GM18508 (cell line): ENCODE data around the gene ZNF3.
"Not testable (repeated sequence)": the region's sequence is repeated elsewhere in the genome, so short reads cannot be mapped to it uniquely, and the experiment has no call there.

Source experiments
- ATAC-seq: cut with Tn5 transposase; IDR thresholded peaks from one replicate; pipeline ENCODE4 v1.9.1; 2021; ENCODE audit warnings: moderate number of reproducible peaks; ENCODE audit not compliant: insufficient read depth, unreplicated experiment

ZNF3 gene

GRCh38 chr7:100081535-100082102, at the start of gene ZNF3:
Gene ZNF3 (minus strand): TSS chr7:100081723. CDS start chr7:100077357, 4,366 bp downstream.
- ATAC-seq, result peak; percentile 71

- no peak for ATAC-seq
Measured at GRCh38 chr7:100130608-100131453, 49.3 kb upstream of the ZNF3 start.

- not testable (repeated sequence) for ATAC-seq
Measured at GRCh38 chr7:100130220-100130607, 48.7 kb upstream of the ZNF3 start.

- ATAC-seq, result no peak
Measured at GRCh38 chr7:100128637-100128963, 47.1 kb upstream of the ZNF3 start.

- ATAC-seq, result no peak
Measured at GRCh38 chr7:100127866-100128636, 46.5 kb upstream of the ZNF3 start.

- no peak for ATAC-seq
Measured at GRCh38 chr7:100126931-100127865, 45.7 kb upstream of the ZNF3 start, which contains the start of gene MBLAC1. Gene MBLAC1 (plus strand): TSS chr7:100126967. CDS start chr7:100127396, 429 bp downstream.

GRCh38 chr7:100126239-100126930, 44.9 kb upstream of the ZNF3 start:
- ATAC-seq, result no peak

GRCh38 chr7:100124301-100125230, 43.0 kb upstream of the ZNF3 start:
- no peak for ATAC-seq

- no peak for ATAC-seq
Measured at GRCh38 chr7:100122568-100122967, 41.0 kb upstream of the ZNF3 start.

- no peak for ATAC-seq
Measured at GRCh38 chr7:100122067-100122466, 40.5 kb upstream of the ZNF3 start.

GRCh38 chr7:100120733-100121036, 39.2 kb upstream of the ZNF3 start:
- no peak for ATAC-seq

GRCh38 chr7:100119970-100120732, 38.6 kb upstream of the ZNF3 start:
- peak; percentile 10 for ATAC-seq

GRCh38 chr7:100119072-100119969, 37.8 kb upstream of the ZNF3 start, which contains the start of the genes CNPY4 and TAF6:
Gene CNPY4 (plus strand): TSS chr7:100119634. CDS start chr7:100119745, 111 bp downstream.
Gene TAF6 (minus strand): TSS chr7:100119358. CDS start chr7:100114209, 5,149 bp downstream.
- ATAC-seq, result peak; percentile 46

- no peak for ATAC-seq
Measured at GRCh38 chr7:100118388-100119071, 37.0 kb upstream of the ZNF3 start.

- ATAC-seq, result no peak
Measured at GRCh38 chr7:100115026-100115425, 33.5 kb upstream of the ZNF3 start.

- ATAC-seq, result no peak
Measured at GRCh38 chr7:100111914-100112313, 30.4 kb upstream of the ZNF3 start.
